ENCODE measurements around the gene RAB11A. TPM values are rescaled to one million over a fixed set of nuclear protein-coding genes. Genes with fewer than 3 reads are reported as not detected.

The RAB11A gene
- total RNA-seq, 1 experiment from 2014 or later = 139 TPM

DNA sequence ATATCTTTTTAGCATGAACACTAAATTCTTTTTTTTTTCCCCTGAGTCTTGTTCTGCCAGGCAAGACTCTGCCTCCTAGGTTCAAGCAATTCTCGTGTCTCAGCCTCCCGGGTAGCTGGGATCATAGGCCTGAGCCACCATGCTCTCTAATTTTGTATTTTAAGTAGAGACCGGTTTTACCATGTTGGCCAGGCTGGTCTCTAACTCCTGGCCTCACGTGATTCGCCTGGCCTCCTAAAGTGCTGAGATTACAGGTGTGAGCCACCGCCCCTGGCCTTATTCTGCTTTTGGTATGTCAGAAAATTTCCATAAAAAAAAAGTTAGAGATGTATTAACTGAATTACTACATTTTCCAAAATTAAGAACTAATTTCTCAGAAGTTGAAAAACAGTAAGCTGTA is 14.3 kb downstream of the RAB11A start:
- H3K27me3 Mint-ChIP-seq (ENCODE audit: insufficient read depth, unreplicated experiment) = no peaks in the 10 kb centered on the region
- no peak overlapping the region for H3K4me3 Mint-ChIP-seq (ENCODE audit: unreplicated experiment)
- H3K9me3 Mint-ChIP-seq (ENCODE audit: unreplicated experiment) = no peaks in the 10 kb centered on the region
- CTCF ChIA-PET = no interaction called here
- POLR2A ChIA-PET = interaction anchor here (0.9 kb wide), 1 partner anchor 18 kb away, joined by 4 read pairs; no protein-coding TSS in a partner anchor
- H3K4me1 Mint-ChIP-seq (ENCODE audit: insufficient read depth, unreplicated experiment) = peaks cover 6% of the 10 kb centered on the region
- no TSS peak for BruUV-seq (replicated peaks)
- DNase-seq (ENCODE audit: unreplicated experiment) = no peak
- TF ChIP-seq, protein P1, sequence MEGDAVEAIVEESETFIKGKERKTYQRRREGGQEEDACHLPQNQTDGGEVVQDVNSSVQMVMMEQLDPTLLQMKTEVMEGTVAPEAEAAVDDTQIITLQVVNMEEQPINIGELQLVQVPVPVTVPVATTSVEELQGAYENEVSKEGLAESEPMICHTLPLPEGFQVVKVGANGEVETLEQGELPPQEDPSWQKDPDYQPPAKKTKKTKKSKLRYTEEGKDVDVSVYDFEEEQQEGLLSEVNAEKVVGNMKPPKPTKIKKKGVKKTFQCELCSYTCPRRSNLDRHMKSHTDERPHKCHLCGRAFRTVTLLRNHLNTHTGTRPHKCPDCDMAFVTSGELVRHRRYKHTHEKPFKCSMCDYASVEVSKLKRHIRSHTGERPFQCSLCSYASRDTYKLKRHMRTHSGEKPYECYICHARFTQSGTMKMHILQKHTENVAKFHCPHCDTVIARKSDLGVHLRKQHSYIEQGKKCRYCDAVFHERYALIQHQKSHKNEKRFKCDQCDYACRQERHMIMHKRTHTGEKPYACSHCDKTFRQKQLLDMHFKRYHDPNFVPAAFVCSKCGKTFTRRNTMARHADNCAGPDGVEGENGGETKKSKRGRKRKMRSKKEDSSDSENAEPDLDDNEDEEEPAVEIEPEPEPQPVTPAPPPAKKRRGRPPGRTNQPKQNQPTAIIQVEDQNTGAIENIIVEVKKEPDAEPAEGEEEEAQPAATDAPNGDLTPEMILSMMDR (IDR thresholded peaks at IDR 0.05; ENCODE audit: unreplicated experiment) = no peak
- intact Hi-C loops (cut with micrococcal nuclease) = no loop called here
- H3K36me3 Mint-ChIP-seq (ENCODE audit: insufficient read depth, unreplicated experiment) = peaks cover 86% of the 10 kb centered on the region
- no peak overlapping the region for H3K27ac Mint-ChIP-seq (ENCODE audit: low read depth, unreplicated experiment)

DNA sequence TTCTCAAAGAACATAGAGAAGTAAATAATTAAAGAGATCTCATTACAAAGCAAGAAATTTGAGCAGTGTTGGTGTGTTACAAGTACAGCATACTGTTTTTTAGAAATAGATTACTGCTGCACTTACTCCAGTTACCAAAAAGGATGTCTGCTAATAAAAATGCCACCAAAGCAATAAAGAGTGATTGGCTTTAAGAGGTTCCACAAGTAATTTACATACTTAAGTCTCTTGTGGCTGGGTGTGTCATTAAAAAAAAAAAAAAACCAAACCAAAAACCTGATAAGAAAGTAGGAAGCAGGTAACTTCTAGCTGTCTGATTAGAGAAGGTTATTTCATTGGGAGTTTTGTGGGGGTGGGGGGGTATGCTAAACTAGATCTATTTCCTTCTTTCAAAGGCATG is 15.2 kb downstream of the RAB11A start:
- POLR2A ChIA-PET = interaction anchor here (0.7 kb wide), 1 partner anchor 90 kb away, joined by 3 read pairs; no protein-coding TSS in a partner anchor
- Mint-ChIP-seq H3K27me3 (ENCODE audit: insufficient read depth, unreplicated experiment) (no peaks in the 10 kb centered on the region), H3K4me1 (ENCODE audit: insufficient read depth, unreplicated experiment) (peaks cover 6% of the 10 kb centered on the region), H3K4me3 (ENCODE audit: unreplicated experiment) (no peak overlapping the region), H3K36me3 (ENCODE audit: insufficient read depth, unreplicated experiment) (peaks cover 87% of the 10 kb centered on the region), H3K9me3 (ENCODE audit: unreplicated experiment) (no peaks in the 10 kb centered on the region), H3K27ac (ENCODE audit: low read depth, unreplicated experiment) (no peak overlapping the region)
- TF ChIP-seq, protein P1 (IDR thresholded peaks at IDR 0.05; ENCODE audit: unreplicated experiment) = no peak
- intact Hi-C loops (cut with micrococcal nuclease) = no loop called here
- CTCF ChIA-PET = no interaction called here
- no TSS peak for BruUV-seq (replicated peaks)
- no peak for DNase-seq (ENCODE audit: unreplicated experiment)

DNA sequence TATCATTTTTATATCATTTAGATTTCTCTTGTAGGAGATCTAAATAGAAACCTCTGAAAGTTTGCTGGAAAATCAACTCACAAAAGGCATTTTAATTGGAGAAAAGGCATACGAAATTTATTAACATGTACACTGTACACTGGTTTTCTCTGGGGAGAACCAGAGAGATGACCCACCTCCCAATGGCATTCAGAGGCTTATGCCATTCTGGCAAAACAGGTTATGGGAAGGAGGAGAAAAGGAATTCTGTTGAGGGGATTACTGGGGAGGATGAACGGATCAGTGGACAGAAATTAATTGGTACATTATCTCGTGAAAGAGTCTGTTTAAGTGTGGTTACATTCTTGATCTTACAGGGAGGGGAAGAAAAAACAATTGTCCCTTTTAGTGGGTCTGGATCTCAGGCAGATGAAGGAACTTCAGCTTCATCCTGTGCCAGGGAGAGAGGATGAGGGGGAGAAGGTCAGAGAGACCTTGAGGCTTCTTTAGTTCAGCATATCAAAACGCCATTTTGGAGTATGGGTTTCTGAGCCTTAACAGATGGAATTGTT is 16.5 kb downstream of the RAB11A start:
- CTCF ChIA-PET = no interaction called here
- Mint-ChIP-seq H3K27me3 (ENCODE audit: insufficient read depth, unreplicated experiment) (no peaks in the 10 kb centered on the region), H3K27ac (ENCODE audit: low read depth, unreplicated experiment) (no peak overlapping the region)

DNA sequence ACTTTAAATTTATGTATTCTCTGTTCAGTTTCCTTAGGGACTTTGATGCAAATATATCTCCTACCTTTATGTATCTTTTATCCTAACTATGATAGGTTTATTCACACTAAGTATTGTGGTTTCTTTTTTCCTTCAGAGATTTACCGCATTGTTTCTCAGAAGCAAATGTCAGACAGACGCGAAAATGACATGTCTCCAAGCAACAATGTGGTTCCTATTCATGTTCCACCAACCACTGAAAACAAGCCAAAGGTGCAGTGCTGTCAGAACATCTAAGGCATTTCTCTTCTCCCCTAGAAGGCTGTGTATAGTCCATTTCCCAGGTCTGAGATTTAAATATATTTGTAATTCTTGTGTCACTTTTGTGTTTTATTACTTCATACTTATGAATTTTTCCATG is 18.3 kb downstream of the RAB11A start:
- no peak overlapping the region for H3K4me3 Mint-ChIP-seq (ENCODE audit: unreplicated experiment)
- H3K4me1 Mint-ChIP-seq (ENCODE audit: insufficient read depth, unreplicated experiment) = no peaks in the 10 kb centered on the region
- no peaks in the 10 kb centered on the region for H3K27me3 Mint-ChIP-seq (ENCODE audit: insufficient read depth, unreplicated experiment)
- TF ChIP-seq, protein P1 (IDR thresholded peaks at IDR 0.05; ENCODE audit: unreplicated experiment) = no peak
- intact Hi-C loops (cut with micrococcal nuclease) = no loop called here
- DNase-seq (ENCODE audit: unreplicated experiment) = no peak
- no TSS peak for BruUV-seq (replicated peaks)
- no peak overlapping the region for H3K27ac Mint-ChIP-seq (ENCODE audit: low read depth, unreplicated experiment)
- POLR2A ChIA-PET = interaction anchor here (0.5 kb wide), 1 partner anchor 17 kb away, joined by 5 read pairs; no protein-coding TSS in a partner anchor
- CTCF ChIA-PET = interaction anchor here (0.6 kb wide), 1 partner anchor 249 kb away, joined by 3 read pairs; no protein-coding TSS in a partner anchor
- H3K9me3 Mint-ChIP-seq (ENCODE audit: unreplicated experiment) = no peaks in the 10 kb centered on the region
- H3K36me3 Mint-ChIP-seq (ENCODE audit: insufficient read depth, unreplicated experiment) = peaks cover 82% of the 10 kb centered on the region

More for the DNA sequence above, 16.5 kb downstream of the RAB11A start:
- no TSS peak for BruUV-seq (replicated peaks)
- peaks cover 86% of the 10 kb centered on the region for H3K36me3 Mint-ChIP-seq (ENCODE audit: insufficient read depth, unreplicated experiment)
- intact Hi-C loops (cut with micrococcal nuclease) = no loop called here
- peaks cover 6% of the 10 kb centered on the region for H3K4me1 Mint-ChIP-seq (ENCODE audit: insufficient read depth, unreplicated experiment)
- H3K9me3 Mint-ChIP-seq (ENCODE audit: unreplicated experiment) = no peaks in the 10 kb centered on the region
- H3K4me3 Mint-ChIP-seq (ENCODE audit: unreplicated experiment) = no peak overlapping the region
- DNase-seq (ENCODE audit: unreplicated experiment) = no peak
- TF ChIP-seq, protein P1 (IDR thresholded peaks at IDR 0.05; ENCODE audit: unreplicated experiment) = no peak
- POLR2A ChIA-PET = no interaction called here

Measured in MCF 10A (cell line).